Right hindlimb (tissue), 1 donor: ENCODE measurements around the gene RGSL1.
A peak's percentile ranks its signal among the peaks of the same experiment; 100 is the strongest.

ENCODE experiments used
- DNase-seq: peaks from one replicate; pipeline ENCODE4 v3.0.0-alpha.2; 2018

The RGSL1 gene

DNA sequence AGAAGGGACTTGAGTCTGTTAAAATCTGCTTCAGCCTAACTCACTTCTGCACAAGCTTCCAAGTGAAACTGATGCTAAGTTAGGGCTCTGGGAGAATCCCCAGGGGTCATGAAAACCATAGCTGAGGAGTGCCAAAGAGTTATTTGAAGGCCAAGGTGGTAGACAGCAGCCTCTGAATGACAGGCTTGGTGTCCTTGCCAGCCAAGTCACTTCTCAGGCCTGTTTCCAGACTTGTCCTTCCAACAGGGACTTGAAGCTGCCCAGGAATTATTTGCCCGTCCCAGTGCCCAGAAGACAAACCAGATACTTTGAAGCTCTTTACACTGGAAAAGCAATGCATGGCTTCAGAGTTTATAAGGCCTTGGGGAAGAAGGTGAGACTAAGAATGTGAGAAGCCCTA, 105.5 kb downstream of the RGSL1 start:
- no peak for DNase-seq

DNA sequence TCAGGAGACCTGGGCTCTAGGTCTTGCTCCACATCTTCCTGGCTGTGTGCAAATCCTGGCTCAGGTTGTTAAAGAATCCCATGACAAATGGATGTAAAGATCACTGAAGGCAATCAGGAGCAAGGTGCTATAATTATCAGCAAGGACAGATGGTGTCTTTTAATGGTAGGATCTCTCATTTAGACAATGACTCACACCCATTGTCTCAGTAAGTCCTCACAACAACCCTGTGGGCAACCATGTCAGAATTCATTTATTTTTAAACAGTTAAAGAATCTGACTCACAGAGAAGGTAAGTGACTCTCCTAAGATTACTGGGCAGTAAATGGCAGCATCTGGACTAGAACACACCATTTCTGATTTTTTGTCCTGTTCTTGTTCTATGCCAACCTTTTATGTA, 106.3 kb downstream of the RGSL1 start:
- no peak for DNase-seq

DNA sequence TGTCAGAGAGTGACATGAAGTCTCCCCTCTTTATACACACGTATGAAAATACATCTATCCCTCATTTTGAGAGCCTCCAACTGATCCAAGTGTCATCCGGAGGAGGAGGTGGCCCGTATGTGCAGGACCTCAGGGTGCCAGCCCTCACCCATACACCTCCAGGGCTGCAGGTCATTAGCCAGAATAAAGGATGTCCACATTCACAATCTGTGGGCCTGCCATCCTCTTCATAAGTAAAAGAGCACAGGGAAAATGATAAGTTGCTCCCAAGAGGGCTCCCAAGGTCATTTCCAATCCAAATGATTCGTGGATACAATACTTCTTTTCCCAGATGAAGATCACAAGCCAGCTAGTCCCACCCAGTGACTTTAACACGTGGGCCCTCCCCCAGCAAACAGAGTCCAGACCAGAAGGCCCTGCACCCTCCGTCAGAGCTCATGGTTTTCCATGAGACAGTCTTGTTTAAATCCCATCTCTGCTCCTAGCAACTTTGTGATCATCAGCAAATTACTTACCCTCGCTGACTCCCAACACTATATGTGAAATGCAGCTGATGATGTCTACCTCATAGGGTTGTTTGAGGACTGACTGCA, 110.5 kb downstream of the RGSL1 start:
- no peak for DNase-seq

DNA sequence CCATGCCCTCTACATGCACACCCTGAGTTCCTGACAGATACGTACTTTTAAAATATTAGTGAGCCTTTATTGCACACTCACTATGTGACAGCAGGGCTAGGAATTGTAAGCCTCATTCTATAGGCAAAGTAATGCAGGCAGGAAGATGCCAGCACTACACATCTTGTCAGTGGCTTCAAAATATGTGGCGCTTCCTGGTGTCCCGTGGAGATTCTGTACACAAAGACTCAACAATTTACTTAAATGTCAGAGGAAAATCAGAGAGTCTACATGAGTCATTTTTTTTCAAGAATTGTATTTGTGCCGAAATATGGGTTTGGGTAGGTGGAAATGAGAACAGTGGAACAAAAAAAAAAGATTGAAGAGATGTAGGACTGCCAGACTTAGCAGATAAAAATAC, 111.5 kb downstream of the RGSL1 start:
- no peak for DNase-seq

DNA sequence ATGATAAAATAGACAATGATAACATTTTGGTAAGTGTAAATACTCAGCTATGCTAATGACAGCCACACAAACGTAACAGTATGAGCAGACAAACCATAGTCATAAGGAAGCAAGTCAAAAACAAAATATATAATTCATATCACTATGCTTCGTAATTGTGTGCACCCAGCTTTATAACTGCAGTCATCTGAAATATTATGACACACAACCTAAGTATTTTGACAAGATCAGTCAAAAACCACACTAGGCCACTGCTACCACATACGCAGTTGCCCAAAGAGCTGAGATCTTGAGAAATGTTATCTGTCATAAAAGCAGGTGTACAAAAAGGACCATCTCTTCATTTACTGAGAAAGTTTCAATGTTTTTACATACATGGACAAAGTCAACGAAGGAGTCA, 113.1 kb downstream of the RGSL1 start:
- no peak for DNase-seq

DNA sequence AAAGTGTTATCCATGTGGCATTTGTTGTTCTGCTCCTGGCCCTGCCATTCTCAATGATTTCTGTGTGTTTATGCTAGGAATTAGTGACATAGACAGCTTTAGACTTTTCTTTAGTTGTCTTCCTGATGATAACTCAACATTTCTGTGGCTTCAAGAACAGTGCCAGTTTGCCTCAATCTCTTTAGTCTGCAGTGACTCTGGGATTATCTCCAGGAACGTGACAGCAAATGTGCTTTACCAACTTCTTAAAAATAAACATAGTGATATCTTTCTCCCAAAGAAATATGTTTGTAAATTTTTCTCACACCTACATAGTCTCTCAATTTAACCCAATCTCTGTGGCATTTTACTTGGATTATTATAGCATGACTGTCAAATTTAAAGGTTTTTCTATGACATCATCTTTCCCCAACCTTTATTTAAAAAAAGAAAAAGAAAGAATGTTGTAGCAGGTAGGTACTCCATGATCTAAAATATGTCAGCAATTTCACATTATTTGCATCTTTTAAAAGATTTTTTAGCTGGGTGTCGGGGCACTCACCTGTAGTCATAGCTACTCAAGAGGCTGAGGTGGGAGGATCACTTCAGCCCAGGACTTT, 114.6 kb downstream of the RGSL1 start:
- no peak for DNase-seq

DNA sequence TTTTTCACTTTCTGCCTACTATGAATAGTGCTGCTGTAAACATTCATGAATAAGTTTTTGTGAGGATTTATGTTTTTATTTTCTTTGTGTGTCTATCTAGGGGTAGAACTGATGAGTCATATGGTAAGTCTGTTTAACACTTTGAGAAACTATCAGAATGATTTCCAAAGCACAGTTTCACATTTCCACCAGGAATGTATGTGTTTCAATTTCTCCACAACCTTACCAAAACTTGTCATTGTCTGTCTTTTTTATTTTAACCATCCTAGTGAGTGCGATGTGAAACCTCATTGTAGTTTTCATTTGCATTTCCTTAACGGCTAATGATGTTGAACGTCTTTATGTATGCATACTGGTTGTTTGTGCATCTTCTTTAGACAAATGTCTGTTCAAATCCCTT, 115.6 kb downstream of the RGSL1 start:
- DNase-seq = no peak

DNA sequence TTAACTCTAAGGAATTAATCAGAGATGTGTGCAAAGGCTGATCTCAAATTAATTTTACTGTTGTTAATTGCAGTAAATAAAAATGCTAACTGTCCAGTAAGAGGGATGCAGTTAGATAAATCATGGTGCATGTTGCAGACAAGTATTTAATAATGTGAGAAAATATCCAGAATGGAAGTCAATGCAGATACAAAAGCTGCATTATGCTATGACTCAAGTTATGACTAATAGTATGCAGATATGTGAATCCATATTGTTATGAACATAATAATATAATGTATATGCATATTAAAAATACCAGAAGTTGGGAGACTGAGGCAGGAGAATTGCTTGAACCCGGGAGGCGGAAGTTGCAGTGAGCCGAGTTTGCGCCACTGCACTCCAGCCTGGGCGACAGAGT, 117.7 kb downstream of the RGSL1 start:
- no peak for DNase-seq

DNA sequence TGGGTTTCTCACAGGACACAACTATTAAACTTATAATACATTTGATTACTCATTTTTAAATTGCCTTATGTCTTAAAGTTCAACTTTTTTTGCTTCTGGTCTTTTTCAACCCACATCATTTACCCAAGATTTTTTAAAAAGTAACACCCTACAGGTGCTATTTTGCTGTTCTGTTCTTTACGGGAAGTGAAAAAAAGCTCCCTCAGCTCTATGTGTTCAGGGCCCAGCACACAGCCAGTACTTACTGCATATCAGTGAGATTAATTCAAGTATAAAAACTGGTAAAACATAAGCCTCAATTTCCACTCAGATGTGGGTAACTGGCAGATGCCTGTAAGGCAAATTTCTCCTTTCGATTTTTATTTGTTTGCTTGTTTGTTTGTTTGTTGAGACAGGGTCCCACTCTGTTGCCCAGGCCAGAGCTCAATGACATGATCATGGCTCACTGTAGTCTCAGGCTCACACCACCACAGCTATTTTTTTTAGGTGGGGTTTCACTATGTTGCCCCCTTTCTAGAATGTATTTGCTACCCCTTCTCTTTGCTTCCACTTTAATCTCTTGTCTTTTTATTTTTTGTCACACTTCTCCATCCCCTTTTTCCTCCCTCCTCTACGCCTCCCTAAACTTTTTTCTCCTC, 118.8 kb downstream of the RGSL1 start:
- DNase-seq = no peak

DNA sequence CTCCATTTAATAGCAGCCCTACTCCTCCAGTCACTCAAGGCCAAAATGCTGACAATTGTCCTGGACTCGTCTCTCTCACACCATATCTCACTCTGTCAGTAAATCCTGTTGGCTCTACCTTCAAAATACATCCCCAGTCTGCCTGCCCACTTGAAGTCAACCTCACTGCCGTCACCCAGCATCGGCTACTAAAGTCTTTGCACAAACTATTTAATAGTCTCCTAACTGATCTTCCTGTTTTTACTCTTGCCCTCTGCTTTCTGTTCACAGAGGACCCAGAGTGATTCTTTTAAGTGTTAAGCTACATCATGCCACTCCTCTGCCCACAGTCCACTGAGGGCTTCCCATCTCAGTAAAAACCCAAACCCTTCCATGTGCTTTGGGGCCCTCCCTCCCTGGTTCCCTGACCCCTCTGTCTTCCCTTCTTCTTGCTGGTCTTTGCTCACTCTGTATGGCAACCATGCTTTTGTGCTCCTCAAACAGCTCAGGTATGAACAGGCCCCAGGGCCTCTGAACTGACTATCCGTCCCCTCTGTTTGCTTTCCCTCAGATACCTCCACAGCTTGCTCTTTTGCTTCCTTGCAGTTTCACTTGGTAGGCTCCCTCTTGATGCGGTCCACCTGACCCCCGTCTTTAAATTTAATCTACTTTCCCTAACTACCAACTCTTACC, 120.1 kb downstream of the RGSL1 start:
- no peak for DNase-seq

DNA sequence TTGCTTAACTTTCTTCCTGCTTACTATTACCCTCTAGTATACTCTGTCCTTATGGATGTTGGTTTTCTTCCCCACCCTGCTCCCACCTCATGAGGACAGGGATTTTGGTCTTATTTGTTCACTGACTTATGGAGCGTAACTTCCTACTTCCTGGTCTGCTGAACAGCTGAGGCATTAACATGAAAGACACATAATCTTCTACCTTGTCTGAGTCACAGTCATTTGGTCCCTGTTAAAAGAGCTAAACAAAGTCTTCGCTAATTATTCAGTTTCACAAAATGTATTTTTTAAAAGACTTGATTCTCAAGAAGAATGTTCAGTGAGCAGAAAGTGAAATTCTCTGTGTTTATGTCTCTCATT, 120.6 kb downstream of the RGSL1 start:
- no peak for DNase-seq

DNA sequence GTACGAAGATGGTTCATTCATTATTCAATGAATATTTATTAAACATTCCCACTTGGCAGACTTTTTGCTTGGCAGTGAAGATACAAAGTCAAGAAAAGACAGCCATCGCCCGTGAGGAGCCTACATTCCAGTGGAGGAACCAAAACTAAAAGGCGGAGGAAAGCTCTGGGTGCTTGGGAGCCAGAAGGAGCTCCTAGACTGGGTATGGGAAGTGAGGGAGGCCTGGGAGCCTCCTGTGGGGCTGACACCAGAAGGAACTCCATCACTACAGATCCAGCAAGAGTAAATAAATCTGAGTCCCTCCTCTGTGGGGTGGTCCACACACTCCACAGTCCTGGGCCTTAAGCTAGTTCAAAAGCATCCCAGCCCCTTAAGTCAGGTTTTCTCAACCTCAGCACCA, 124.2 kb downstream of the RGSL1 start:
- DNase-seq = no peak

DNA sequence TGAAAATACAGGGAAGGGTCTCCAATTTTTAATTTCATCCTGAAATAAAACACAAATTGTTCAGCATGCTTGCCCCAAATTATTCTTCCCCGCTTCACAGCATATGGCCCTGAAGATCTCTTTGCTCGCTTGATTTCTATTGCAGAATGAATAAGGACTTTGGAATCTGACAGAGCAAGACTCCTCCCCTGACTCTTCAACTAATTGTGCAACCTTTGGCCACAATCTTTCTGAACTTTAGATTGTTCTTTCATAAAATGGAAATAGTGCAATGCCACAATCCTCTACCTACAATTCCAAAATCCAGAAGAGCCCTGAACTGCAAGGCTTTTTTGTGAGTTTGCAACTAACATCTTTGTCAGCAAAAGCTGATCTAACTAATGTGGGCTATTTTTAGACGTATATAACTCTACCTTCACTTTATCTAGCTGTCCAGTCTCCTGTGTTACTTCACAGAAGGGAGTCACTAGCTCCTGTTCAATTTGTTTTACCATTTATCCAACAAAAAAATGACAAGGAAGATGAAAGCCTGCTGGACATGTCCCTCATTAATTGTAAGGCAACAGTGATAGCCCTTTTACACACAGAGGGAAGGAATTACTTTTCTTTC, 125.7 kb downstream of the RGSL1 start:
- no peak for DNase-seq

DNA sequence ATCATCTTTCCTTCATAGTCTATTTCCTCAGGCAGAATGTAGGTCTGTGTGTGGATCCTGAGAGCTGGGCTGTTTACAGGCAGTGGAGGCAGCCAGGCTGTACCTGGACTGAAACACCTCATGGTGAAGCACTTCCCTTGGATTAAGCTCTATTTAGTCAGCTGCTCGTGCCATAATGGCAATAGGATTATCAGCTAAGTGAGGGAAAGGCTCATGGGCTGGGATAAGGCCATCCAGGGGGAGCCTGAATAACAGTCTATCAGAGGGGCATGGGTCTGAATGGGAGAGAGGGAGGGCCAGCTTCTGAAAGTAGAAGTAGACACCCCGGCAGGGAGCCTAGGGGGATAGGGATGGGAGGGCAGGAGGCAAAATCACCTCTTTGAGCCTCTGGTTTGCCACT, 130.8 kb downstream of the RGSL1 start:
- no peak for DNase-seq

DNA sequence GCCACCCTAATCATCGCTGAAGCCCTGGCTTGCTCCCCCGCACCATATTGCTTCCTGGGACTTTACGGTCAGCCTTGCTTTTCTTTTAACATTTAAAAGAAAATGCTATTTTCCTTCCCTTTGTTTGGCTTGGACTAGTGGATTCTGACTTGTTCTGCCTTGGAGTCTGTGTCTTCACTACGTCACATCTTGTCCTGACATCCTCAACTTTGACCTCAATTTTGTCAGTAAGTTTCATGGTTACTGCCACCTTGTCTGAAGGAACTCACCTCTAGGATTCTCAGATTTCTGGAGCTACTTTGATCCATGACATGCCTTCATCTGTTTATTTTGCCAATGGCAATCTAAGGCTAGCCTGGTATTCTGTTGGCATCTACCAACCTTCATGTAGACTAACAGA, 134.8 kb downstream of the RGSL1 start:
- DNase-seq = no peak

DNA sequence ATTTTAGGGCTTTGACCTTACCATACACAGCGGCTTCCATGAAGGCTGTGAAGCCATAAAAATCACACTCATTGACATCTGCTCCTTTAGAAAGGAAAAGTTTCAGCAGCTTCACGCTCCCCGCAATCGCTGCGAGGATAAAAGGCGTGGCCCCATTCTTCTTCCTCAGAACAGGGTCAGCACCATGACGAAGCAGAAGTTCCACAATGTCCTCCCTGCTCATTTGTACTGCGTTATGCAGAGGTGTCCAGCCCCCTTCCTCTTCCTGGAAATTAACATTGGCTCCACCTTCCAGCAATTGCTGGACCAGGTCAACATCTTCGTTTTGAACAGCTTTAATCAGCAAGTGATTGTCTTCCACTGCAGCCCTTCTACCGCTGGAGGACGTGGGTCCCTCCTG, 136.4 kb downstream of the RGSL1 start:
- no peak for DNase-seq

DNA sequence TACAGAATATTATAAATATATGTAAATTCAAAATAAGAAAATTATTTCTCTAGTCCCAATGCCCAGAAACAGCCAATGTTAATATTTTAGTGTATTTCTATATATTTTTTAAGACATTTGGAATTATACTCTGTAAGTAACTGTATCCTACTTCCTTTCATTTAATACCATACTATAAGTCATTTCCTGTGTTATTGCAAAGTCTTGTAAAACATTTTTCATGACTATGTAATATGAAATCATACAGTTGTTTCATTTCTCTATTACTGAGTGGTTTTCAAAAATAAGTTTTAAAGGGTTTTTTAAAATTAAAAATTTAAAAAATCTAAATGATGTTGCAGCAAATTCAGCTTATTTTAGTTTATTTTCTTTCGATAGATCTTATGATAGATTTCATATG, 137.1 kb downstream of the RGSL1 start:
- DNase-seq = no peak

DNA sequence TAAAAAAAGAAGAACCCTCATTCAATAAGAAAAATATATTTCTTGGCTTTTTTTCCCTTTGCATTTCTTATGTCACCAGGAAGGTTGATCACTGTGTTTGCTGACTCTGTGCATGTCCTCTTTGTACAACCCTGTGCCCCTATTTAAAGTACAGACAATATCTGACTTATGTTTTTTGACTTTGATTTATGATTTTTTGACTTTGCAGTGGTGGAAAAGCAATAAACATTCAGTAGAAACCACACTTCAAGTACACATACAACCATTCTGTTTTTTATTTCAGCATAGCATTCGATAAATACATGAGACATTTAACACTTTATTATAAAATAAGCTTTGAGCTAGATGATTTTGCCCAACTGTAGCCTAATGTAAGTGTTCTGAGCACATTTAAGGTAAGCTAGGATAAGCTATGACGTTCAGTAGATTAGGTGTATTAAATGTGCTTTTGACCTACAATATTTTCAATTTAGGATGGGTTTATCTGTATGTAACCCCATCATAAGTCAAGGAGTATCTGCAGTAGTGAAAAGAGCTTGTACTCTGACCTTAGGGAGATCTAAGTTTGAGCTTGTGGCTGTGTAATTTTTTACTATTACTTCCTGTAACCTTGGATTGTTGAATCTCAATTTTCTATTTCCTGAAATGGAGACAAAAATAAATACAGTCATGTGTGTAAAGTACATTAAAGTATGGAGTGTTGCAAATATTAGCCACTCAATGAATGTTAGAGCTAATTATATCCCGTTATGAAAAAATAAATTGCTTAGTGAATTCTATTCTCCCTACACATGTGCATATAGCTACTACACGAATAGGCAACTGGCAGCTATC, 137.9 kb downstream of the RGSL1 start:
- no peak for DNase-seq

DNA sequence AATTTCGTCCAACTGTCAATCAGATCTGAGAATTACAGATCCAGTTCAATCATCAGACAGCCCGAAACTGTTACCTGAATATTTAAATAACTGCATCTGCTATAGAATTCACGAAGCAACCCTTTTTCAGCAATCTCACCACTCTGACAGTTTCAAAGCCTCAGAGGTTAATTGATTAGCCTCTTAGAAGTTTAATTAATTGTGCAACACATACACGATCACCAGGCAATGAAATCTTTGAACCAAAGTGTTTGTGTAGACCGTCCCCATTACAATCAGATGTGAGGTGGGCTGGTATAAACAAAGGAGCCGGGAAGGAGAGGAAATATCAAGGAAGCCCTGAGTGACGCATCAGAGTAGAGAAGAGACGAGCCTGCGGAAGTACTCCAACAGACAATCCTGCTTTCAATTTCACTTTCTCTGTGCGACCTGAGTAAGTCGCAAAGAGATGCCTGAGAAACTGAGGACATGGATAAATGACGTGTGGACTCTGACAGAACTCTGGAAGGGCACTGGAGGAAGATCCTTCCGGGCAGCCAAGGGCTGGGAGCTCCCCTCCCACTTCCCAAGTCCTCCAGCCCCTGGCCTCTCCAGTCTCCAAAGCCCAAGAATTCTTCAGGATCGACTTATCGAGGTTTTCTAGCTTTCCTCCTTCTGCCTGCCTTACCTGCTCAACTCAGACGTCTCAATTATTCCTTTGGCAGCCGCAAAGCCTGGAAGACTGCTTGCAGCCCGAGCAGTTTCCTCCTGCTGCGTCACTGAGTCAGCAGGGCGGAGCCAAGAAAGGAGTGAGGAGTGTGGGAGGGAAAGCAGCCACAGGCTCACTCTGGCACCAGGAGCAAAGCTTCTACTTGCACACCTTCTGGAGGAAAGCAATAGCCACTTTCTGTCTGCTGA, 138.8 kb downstream of the RGSL1 start, which contains the start of gene RNASEL:
TSS of gene RNASEL (minus strand) at position 757 of the 897 bp plus-strand sequence. CDS start 2,450 bp downstream, outside the sequence.
- DNase-seq = peak; percentile 85

DNA sequence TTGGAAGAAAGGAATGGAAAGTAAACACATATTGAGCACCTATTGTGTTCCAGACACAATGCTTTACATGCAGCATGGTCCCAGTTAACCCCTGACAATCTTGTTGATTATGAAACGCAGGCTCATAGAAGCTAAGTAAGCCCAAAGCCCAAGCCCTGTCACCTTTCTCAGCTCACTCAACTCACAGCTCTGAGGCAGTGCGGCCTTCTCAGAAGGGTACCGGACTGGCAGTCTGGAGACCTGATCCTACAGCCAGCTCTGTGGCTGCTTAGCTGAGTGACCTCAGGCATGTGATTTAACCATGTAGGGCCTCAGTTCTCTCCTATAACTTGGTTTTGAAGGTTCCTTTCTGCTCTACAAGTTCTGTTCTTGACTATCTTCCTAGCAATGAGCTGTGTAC, 139.6 kb downstream of the RGSL1 start:
- DNase-seq = no peak

DNA sequence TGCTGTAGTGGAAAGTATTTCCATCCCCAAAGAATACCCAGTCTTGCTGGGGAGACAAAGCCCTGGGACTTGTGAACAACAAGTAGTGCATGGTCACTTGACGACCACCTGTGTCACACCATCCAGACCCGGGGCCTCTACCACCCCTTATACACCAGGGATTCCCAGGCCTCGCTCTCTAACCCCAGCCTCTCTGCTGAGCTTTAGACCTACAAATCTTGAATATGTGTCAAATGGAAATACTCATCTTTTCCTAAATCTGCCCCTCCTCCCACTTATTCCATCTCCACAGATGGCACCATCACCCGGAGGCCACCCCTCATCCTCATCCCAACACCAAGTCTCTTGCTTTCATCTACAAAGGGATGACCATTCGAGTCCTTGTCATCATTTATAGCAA, 140.0 kb downstream of the RGSL1 start:
- DNase-seq = no peak
